Measurements from ENCODE around the gene RARB.

- TF ChIP-seq POLR2A (IDR thresholded peaks at IDR 0.05), result no peak
- no peak for TF ChIP-seq CTCF (IDR thresholded peaks at IDR 0.05)
Measured at GRCh38 chr3:25610779-25611178, 182.7 kb downstream of the RARB start.
